ENCODE results near the gene LOX.

LOX gene

GRCh38 chr5:122053181-122054109, 24.6 kb downstream of the LOX start:
- DNase-seq (no peak), ATAC-seq (no peak)

DNA sequence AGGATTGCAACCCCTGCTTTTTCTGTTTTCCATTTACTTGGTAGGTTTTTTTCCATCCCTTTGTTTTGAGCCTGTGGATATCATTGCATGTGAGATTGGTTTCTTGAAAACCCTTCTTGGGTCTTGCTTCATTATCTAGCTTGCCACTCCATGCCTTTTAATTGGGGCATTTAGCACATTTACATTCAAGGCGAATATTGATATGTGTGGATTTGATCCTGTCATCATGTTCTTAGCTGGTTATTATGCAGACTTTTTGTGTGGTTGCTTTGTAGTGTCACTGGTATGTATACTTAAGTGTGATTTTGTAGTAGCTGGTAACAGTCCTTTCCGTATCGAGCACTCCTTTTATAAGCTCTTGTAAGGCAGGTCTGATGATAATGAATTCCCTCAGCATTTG, 26.5 kb downstream of the LOX start:
- no peak for DNase-seq
- ATAC-seq, result no peak

DNA sequence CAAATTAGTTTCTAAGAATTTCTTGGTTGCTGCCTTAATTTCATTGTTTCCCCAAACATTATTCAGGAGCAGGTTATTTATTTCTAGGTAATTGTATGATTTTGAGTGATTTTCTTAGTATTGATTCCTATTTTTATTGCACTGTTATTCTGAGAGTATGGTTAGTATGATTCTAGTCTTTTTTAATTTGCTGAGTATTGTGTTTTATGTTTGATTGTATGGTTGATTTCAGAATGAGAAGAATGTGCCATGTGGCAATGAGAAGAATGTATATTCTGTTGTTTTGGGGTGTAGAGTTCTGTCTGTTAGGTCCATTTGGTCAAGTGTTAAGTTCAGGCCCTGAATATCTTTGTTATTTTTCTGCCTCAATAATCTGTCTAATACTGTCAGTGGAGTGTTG, 27.1 kb downstream of the LOX start:
- ATAC-seq (no peak), DNase-seq (no peak)

- ATAC-seq, result no peak
- DNase-seq, result no peak
Measured at GRCh38 chr5:122040636-122041302, 37.3 kb downstream of the LOX start.

DNA sequence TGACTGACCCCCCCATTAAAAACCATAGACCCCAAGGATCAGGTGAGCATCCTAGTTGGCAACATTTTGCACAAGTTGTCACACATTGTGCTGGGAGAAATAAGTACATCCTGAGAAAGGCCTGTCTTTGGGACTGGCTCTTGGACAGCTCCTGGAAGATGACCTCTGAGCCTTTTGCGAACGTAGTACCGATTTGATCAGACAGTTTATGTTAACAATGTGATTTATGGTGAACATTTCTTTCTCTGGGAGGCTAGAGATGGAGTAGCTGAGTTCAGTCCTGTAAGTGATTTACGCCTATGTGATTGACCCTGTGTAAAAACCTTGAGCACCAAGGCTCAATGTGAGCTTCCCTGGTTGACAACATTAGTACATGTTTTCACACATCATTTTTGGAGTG, 41.7 kb downstream of the LOX start:
- DNase-seq (no peak), ATAC-seq (no peak)

DNA sequence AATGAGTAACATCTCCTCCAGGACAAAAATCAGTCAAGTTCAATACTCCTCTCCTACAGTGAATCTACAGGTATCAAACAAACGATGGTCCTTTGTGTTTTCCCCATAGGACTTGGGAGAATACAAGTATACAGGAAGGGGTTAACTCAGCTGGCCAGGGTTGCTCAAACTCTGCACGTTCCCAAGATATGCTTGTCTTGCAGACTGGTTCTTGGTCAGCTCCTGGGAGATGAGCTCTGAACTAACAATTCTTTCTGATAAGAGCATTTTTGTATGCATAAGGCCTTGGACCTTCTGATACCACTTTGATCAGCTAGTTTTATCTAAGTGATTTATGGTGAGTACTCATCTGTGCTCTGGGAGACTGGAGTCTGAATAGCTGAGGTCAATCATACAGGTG, 42.1 kb downstream of the LOX start:
- DNase-seq, result no peak

DNA sequence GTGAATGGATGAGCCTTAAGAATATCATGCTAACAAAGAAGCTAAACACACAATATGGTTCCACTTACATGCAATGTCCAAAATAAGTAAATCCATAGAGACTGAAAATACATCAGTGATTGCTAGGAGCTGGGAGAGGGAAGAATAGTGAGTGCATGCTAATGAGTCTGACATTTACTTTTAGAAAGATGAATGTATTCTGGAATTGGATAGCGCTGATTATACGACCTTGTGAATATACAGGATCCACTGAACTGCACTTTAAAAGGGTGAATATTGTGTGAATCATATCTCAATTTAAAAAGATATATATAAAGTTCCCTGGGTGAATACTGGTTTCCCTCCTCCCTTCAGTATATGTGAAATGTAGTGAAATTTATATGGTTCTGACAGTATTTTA, 46.2 kb downstream of the LOX start:
- DNase-seq, result no peak
- no peak for ATAC-seq

More for the DNA sequence above, 42.1 kb downstream of the LOX start:
- ATAC-seq, result no peak

DNA sequence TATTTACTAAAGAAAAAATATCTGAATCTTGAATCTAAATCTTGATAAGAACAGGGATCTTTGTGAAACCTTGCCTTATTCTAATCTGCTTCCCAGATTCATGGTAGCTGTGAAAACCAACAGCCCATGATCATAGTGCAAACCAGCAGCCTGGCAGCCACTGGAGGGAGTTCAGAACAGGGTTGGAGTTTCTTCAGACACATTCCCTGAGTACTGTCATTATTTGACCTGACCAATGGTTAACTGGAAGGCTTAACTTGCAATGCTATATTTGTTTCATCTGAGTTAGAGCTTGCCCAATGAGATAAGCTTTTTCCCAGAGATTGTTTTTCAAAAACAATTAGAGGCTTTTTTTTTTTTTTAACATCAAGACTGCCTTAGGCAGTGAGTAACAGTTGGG, 47.8 kb downstream of the LOX start:
- DNase-seq (no peak), ATAC-seq (no peak)

DNA sequence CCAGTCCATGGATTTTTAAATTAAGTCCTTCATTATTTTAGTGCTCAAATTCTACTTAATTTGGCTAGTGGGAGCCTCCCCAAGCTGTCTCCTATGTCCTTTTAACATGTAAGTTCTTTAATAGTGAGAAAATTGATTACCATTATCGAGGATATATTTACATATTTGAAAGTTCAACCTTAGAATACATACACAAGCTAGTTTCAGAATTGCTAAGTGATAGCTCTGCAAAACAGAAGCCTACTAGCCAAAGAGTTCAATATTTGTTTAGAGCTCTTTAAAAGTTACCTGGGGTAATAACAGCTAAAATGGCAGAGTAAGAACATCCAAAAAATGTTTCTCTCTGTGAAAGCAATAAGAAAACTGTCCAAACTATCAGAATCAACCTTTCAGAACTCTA, 48.2 kb downstream of the LOX start:
- ATAC-seq, result no peak
- no peak for DNase-seq

DNA sequence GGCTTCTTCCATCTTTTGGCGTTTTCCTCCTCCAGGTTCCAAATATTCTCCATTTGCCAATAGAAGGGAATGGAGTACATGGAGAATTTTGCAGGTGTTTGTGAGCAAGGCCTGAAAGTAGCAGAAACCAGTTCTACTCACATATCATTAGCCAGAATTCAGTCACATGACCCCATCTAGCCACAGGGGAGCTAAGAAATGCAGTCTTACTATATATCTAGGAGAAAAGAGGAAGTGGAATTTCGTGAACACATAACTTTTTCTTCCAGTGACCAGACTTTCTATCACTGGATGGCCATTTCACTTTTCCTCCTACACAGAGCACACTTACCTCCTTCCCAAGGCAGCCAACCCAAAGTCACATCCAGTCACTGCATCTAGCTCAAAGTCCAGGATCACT, 55.1 kb downstream of the LOX start:
- ATAC-seq, result no peak

GRCh38 chr5:122019919-122020590, 58.0 kb downstream of the LOX start:
- ATAC-seq (peak; percentile 72), DNase-seq (no peak)

More for the DNA sequence above, 55.1 kb downstream of the LOX start:
- no peak for DNase-seq

- ATAC-seq (no peak), DNase-seq (no peak)
Measured at GRCh38 chr5:122015471-122015870, 62.6 kb downstream of the LOX start.

- ATAC-seq (no peak), DNase-seq (no peak)
Measured at GRCh38 chr5:122014236-122014935, 63.7 kb downstream of the LOX start.
